Upper lobe of left lung (tissue), 6 donors: Measurements from ENCODE around the gene CIB4. TPM values are rescaled to one million over a fixed set of nuclear protein-coding genes. Genes with fewer than 3 reads are reported as not detected.

Experiments
- ATAC-seq, 2 donors: fragments of 200-7000 bp; cut with Tn5 transposase; one replicate each; pipeline ENCODE4 v1.9.1; 2022; ENCODE audit warnings: mild to moderate bottlenecking in 2 of 2, moderate library complexity in 2 of 2; ENCODE audit not compliant: low FRiP score in 2 of 2
- DNase-seq, 2 donors: peaks; one replicate each; pipeline ENCODE4 v3.0.0-alpha.2; 2019 to 2020
- H3K27ac ChIP-seq, 4 donors: fragments of 200-600 bp; sonication (generic); one replicate each; pipeline ENCODE4 v1.5.1; 2016 to 2019
- H3K27me3 ChIP-seq, 4 donors: fragments of 200-600 bp; sonication (generic); one replicate each; pipeline ENCODE4 v1.5.1; 2017 to 2019
- H3K36me3 ChIP-seq, 4 donors: fragments of 200-600 bp; sonication (generic); one replicate each; pipeline ENCODE4 v1.5.1; 2016 to 2019
- H3K4me1 ChIP-seq, 4 donors: fragments of 200-600 bp; sonication (generic); one replicate each; pipeline ENCODE4 v1.5.1; 2018 to 2019
- H3K4me3 ChIP-seq, 4 donors: fragments of 200-600 bp; sonication (generic); one replicate each; pipeline ENCODE4 v1.5.1; 2017 to 2019; ENCODE audit warnings: mild to moderate bottlenecking in 2 of 4, moderate library complexity in 1 of 4
- H3K9me3 ChIP-seq, 4 donors: fragments of 200-600 bp; sonication (generic); one replicate each; pipeline ENCODE4 v1.5.1; 2018 to 2019
- EP300 ChIP-seq, 4 donors: sonication (generic); formaldehyde crosslinking; IDR thresholded peaks; one replicate each; pipeline ENCODE4 v1.5.1; 2017; ENCODE audit warnings: antibody characterized with exemption in 4 of 4, control low read depth in 2 of 4
- POLR2A ChIP-seq, 4 donors: fragments of 450-650 bp; IDR thresholded peaks; one replicate each; pipeline ENCODE4 v1.5.1; 2016 to 2017; ENCODE audit warnings: antibody characterized with exemption in 4 of 4, mild to moderate bottlenecking in 2 of 4
- POLR2AphosphoS5 ChIP-seq, 2 donors: sonication (generic); formaldehyde crosslinking; IDR thresholded peaks; one replicate each; pipeline ENCODE4 v1.5.1; 2017; ENCODE audit warnings: antibody characterized with exemption in 2 of 2
- WGBS, 2 donors: methylation state at CpG; one replicate each; pipeline ENCODE4 v1.1.5; 2017 to 2018; 5-methylcytosine and 5-hydroxymethylcytosine counted together
- total RNA-seq, 6 donors: library from RNA; depleted of rRNA in 4 of 6; stranded (reverse); fragments of >200 nt in 4 of 6; gene quantifications; one replicate each; pipeline versions ENCODE4 v1.1.0 to v1.2.1, GENCODE V29; 2016 to 2021
- TF ChIP-seq, protein P1 (sequence below), 6 experiments: fragments of 450-650 bp in 4 of 6; fragments of 200-600 bp in 2 of 6; sonication (generic) in 2 of 6; IDR thresholded peaks; one replicate each; pipeline ENCODE4 v1.5.1; 2016 to 2019; ENCODE audit warnings: antibody characterized with exemption in 6 of 6
- donor health status: DM: no; HTN: no; CAD: no; lungs with moderate emphysema.
- donor health status: DM: no; HTN: yes; CAD: no; lungs with severe emphysema.

CIB4 gene
- total RNA-seq, 6 donors from 2014 or later, result not detected

- ATAC-seq, result no peak
- TF ChIP-seq POLR2AphosphoS5 (IDR thresholded peaks at IDR 0.05), result no peak
- no peak for TF ChIP-seq POLR2A (IDR thresholded peaks at IDR 0.05)
- TF ChIP-seq, protein P1, sequence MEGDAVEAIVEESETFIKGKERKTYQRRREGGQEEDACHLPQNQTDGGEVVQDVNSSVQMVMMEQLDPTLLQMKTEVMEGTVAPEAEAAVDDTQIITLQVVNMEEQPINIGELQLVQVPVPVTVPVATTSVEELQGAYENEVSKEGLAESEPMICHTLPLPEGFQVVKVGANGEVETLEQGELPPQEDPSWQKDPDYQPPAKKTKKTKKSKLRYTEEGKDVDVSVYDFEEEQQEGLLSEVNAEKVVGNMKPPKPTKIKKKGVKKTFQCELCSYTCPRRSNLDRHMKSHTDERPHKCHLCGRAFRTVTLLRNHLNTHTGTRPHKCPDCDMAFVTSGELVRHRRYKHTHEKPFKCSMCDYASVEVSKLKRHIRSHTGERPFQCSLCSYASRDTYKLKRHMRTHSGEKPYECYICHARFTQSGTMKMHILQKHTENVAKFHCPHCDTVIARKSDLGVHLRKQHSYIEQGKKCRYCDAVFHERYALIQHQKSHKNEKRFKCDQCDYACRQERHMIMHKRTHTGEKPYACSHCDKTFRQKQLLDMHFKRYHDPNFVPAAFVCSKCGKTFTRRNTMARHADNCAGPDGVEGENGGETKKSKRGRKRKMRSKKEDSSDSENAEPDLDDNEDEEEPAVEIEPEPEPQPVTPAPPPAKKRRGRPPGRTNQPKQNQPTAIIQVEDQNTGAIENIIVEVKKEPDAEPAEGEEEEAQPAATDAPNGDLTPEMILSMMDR (IDR thresholded peaks at IDR 0.05), result no peak
- TF ChIP-seq EP300 (IDR thresholded peaks at IDR 0.05), result no peak
- no peak overlapping the region for H3K4me3 ChIP-seq
- H3K27me3 ChIP-seq, result peaks cover 0 to 20% (median 11%) of the 10 kb centered on the region in 4 donors
- WGBS, 2 donors, result 76 to 79% methylated on average over 2 of the region's 2 CpGs
- H3K27ac ChIP-seq, result no peak overlapping the region
- H3K4me1 ChIP-seq, result peaks cover 4 to 16% (median 15%) of the 10 kb centered on the region in 4 donors
- no peaks in the 10 kb centered on the region for H3K36me3 ChIP-seq
- H3K9me3 ChIP-seq, result no peaks in the 10 kb centered on the region
- DNase-seq, result no peak
These were observed 81.6 kb downstream of the CIB4 start for GRCh38 chr2:26559556-26559955.

- Histone ChIP-seq H3K9me3 (no peaks in the 10 kb centered on the region), H3K27ac (no peak overlapping the region), H3K36me3 (no peaks in the 10 kb centered on the region), H3K4me3 (no peak overlapping the region), H3K4me1 (peaks cover 4 to 16% (median 15%) of the 10 kb centered on the region in 4 donors), H3K27me3 (peaks cover 0 to 20% (median 11%) of the 10 kb centered on the region in 4 donors)
- DNase-seq (no peak), ATAC-seq (no peak)
- 80 to 87% methylated on average over 3 of the region's 3 CpGs for WGBS, 2 donors
- TF ChIP-seq POLR2AphosphoS5 (IDR thresholded peaks at IDR 0.05), result no peak
- no peak for TF ChIP-seq EP300 (IDR thresholded peaks at IDR 0.05)
- TF ChIP-seq POLR2A (IDR thresholded peaks at IDR 0.05), result no peak
- TF ChIP-seq, protein P1 (IDR thresholded peaks at IDR 0.05), result no peak
These were observed 82.1 kb downstream of the CIB4 start for GRCh38 chr2:26559044-26559405.

- Histone ChIP-seq H3K4me1 (peaks cover 4 to 16% (median 15%) of the 10 kb centered on the region in 4 donors), H3K27ac (no peak overlapping the region), H3K4me3 (no peak overlapping the region), H3K36me3 (no peaks in the 10 kb centered on the region), H3K27me3 (peaks cover 0 to 18% (median 11%) of the 10 kb centered on the region in 4 donors), H3K9me3 (no peaks in the 10 kb centered on the region)
- DNase-seq (peak; percentile 17 to 47), ATAC-seq (no peak)
- 29 to 35% methylated on average over 4 to 27 of the region's 27 CpGs for WGBS, 2 donors
- TF ChIP-seq EP300 (IDR thresholded peaks at IDR 0.05), result no peak
- TF ChIP-seq POLR2AphosphoS5 (IDR thresholded peaks at IDR 0.05), result no peak
- TF ChIP-seq, protein P1 (IDR thresholded peaks at IDR 0.05), result no peak
- TF ChIP-seq POLR2A (IDR thresholded peaks at IDR 0.05), result no peak
These were observed 82.7 kb downstream of the CIB4 start for GRCh38 chr2:26558271-26559043.

GRCh38 chr2:26557244-26557925, 83.8 kb downstream of the CIB4 start:
- WGBS, 2 donors, result 82 to 84% methylated on average over 11 to 12 of the region's 12 CpGs
- no peak overlapping the region for H3K27ac ChIP-seq
- TF ChIP-seq POLR2A (IDR thresholded peaks at IDR 0.05) (no peak), EP300 (IDR thresholded peaks at IDR 0.05) (no peak), POLR2AphosphoS5 (IDR thresholded peaks at IDR 0.05) (no peak)
- TF ChIP-seq, protein P1 (IDR thresholded peaks at IDR 0.05), result no peak
- no peaks in the 10 kb centered on the region for H3K9me3 ChIP-seq
- H3K27me3 ChIP-seq, result peaks cover 0 to 17% (median 6%) of the 10 kb centered on the region in 4 donors
- ATAC-seq (no peak), DNase-seq (no peak)
- no peak overlapping the region for H3K4me3 ChIP-seq
- H3K36me3 ChIP-seq, result no peaks in the 10 kb centered on the region
- H3K4me1 ChIP-seq, result peaks cover 3 to 7% (median 5%) of the 10 kb centered on the region in 4 donors
